GM10847 (cell line): ENCODE measurements around the gene KRT73.

Experiments used
- POLR2A ChIP-seq: IDR thresholded peaks from 2 replicates; pipeline ENCODE4 v1.6.1; 2011; ENCODE audit not compliant: insufficient read length; ENCODE audit errors: extremely low read depth

KRT73 gene

DNA sequence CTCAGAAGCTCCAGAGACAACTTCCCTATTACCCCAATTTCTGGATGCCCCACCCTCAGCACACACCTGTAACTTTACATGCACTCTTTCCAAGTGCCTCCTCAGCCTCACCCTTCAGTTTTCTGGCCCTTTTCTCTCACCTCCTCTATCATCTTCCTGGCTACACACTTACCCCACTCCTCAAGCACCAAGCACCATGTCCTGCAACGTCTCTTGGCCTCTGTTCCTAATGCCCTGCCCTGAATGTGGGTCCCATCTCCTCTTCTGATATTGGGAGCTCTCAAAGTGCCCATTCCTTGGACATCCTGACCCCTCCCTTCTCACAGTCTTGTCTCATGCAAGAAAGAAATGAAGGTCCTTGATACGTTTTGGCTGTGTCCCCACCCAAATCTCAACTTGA is 18.3 kb downstream of the KRT73 start:
- no peak for TF ChIP-seq POLR2A

DNA sequence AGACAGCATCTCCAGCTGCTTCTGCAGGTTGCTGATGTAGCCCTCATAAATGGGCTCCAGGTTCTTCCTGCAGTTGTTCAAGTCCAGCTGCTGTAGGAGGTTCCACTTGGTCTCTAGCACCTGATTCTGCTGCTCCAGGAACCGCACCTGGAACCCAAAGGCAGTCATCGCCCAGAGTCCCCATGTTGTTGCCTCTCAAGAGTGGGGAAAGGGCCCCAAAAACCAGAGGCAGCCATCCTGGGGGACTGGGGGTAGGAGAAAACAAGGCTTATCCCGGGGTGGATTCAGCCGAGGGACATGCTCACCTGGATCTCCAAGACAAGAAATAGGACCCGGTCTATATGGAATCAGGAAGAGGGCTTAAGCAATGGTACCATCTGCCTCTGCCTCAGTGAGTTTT is 19.4 kb downstream of the KRT73 start:
- no peak for TF ChIP-seq POLR2A

DNA sequence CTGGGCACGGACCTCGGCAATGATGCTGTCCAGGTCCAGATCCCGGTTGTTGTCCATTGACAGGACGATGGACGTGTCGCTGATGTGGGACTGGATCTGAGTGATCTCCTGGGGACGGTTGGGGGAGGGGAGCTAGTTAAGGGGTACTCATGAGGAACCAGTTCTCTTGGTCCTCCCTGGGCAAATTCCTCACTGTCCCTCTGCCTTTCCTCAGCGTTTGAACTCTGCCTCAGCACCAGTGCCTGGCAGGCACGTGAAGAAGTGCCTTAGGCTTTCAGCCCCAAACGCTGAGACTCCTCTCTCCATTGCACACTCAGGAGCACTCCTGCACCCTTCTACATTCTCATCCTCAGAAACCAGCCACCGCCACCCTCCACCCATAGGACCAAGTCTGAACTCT is 26.8 kb downstream of the KRT73 start:
- no peak for TF ChIP-seq POLR2A

DNA sequence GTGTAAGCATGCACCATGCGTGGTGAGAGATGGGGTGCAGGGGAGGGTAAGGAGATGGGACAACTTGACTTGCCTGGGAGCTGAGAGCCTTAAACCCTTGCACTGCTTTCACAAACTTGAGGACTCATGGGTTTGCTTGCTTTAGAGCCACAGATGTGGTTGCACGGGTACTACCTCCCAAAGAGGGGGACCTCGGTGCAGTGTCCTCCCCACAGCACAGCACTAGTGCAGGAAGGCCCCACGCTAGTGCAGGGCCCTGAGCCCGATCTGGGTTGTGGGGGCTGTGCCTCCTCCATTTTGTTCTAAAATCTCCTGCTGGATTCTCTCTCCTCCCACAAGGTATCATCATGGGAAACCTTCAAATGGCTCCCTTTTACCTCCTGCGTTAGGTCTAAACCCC is 28.3 kb downstream of the KRT73 start:
- TF ChIP-seq POLR2A: no peak

DNA sequence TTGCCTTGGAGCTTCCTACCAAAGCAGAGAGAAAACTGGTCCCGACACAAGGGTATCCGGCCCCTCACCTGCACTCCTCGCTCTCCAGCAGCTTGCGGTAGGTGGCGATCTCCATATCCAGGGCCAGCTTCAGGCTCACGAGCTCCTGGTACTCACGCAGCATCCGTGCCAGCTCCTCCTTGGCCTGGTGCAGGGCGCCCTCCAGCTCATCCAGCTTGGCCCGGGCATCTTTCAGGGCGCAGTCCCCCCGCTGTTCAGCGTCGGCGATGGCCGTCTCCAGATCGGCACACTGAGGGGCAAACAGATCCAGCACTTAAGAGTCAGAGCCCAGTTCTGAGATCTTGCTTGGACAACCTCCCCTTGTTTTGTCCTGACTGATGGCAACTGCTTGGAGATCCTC is 30.8 kb downstream of the KRT73 start:
- no peak for TF ChIP-seq POLR2A

- TF ChIP-seq POLR2A: no peak
These were observed 32.4 kb downstream of the KRT73 start for GRCh38 chr12:52585946-52586345.

- TF ChIP-seq POLR2A: no peak
These were observed 33.3 kb downstream of the KRT73 start for GRCh38 chr12:52585066-52585465.

DNA sequence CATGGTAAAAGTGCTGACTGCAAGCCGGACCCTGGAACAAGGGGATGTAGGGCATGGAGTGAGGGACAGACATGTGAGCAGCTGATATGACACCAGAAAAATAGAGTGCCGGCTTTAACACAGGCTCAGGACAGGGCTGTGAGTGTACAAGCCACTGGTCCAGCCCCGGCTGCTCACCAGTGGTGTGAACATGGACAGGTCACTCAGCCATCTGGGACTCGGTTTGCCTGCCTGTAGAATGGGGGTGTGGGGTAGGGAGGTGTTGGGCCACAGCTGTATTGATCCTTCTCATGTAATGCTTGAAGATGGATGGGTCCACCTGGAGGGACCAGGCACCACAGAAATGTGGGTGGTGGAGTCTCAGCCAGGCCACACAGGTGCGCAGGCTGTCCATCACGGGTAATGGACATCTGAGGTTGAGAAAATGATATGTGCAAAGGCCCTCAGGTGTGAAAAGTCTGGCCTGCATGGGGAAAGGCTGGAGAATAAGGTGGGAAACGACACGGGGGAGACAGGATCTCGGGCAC is 34.1 kb downstream of the KRT73 start:
- TF ChIP-seq POLR2A: no peak

DNA sequence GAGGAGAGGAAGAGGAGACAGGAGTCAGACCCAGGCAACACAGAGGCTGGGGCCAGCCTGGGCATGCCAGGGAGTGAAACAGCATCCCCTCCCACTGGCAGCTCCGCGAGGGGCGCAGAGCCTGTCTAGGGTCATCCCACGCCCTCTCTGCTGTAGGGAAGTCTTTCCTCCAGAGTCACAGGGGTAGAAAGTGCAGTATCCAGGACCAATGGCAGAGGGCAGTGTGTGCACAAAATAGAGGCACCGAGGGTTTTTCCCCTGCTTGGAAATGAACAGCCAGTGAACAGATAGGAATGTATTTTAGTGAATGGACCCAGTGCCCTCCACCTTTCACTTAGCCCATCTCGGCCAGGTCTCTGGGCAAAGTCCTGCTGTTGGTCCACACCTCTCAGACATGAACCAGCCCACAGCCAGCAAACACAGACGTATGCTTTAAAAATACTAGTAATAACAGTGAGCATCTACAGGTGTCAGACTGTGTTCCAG is 35.3 kb downstream of the KRT73 start:
- TF ChIP-seq POLR2A: no peak

DNA sequence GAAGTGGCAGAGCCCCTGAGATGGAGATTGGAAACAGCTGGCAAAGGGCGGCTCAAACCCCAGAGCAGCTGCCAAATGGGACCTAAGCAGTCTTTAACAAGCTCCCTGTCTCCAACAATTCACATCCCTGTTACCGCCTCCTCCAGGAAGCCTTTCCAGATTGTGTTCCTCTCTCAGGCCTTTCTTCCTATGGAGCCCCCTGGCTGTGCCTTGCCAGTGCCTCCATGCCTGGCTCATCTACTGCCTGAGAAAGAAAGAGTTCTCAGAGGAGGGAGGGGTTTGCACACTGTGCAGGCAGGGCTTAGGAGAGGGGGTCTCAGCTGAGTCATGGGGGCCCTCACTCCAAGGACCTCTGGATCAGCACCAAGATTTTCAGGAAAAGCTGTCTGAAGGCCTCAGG is 35.9 kb downstream of the KRT73 start:
- no peak for TF ChIP-seq POLR2A

- TF ChIP-seq POLR2A: no peak
These were observed 36.9 kb downstream of the KRT73 start for GRCh38 chr12:52581481-52581880.

DNA sequence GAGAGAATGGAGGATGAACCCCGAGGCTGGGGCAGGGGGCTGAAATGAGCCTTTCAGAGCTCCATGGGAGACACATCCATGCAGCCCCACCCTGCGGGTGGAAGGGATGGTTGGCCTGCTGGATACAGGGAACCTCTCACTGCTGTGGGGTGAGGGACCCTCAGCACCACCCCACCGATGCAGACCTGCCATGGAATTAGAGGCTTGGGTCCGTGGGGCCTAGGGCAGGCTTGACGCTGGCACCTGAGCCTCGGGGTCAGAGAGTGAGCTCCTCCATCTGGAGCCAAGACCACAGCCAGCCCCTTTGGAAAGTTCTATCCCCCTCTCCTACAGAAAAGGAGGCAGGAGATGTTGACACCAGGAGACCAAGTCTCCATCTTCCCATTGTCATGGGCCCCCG is 37.3 kb downstream of the KRT73 start:
- no peak for TF ChIP-seq POLR2A

DNA sequence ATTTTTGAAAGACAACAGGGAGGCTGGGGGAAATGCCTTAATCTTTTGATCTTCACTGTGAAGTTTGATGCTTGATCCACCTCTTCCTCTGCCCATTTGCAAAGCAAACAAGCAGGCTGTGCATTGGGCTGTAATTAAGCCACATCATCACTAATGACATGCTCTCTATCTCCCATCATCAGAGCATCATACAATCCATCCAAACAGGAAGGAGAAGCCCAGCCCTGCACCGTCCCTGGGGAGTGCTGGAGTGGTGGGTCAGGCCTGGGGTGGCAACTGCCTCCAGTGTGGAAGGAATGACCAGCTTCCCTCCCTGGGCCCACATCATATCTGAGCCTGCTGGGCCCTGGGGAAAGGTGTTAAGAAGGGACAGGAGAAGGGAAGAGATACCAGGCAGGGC is 37.9 kb downstream of the KRT73 start:
- no peak for TF ChIP-seq POLR2A

DNA sequence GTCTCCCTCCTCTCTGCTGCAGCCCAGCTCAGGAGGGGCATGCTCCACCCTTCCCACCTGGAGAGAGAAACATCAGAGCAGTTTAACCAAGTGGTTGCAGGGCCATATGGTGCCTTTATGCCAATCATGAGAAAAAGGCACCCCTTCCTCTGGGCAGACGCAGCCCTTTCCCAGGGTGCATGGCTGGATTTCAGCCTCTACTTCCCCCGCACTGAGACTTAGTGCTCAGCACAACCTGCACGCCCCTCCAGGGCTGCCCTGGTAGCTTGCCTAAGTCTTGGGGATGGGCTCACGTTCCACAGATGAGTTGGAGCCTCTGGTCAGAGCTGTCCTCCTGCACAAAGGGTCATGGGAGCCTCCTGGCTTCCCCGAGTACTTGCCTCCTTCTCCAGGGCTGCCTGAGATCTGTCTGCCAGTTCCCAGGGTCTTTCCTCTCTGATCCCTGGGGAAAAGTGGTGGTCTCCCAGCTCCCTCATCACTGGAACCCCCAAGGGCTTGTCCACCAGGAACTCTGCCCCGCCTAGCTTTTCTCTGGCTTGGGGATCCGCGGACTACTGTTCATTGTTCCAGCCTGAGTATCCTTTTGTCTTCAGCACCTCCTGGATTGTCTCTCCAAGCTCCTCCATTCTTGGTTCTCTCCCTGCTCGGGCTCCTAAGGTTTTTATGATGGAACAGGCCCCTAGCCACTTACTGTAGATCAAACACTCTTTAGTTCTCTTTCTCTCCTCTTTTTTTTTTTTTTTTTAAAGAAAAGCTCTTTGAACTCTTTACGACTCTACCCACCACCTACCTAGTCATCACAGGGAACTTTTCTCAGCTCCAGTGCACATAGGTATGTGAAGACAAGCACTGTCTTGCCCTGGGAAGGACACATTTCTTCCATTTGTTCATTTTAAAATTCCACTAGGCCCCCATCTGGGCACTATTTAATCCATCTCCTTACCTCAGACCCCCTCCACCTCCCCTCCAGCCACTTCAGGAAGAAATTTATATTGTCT is 38.6 kb downstream of the KRT73 start:
- no peak for TF ChIP-seq POLR2A

DNA sequence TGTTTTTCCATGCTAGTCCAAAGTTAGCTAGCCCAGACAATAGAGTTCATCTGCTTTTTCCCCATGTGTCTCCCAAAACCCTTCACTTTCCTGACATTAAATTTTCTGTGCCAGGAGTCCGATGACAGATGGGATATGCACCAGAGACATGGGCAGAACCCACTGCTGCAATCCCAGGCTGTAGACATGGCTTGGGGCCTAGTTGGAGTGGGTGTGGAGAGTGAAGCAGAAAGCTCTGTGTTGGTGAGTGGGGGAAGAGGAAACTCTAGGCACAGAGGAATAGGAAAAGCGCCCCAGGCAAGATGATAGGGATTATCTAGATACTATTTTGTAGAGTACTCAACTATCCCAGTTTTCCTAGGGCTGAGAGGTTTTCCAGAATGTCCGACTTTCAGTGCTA is 39.9 kb downstream of the KRT73 start:
- TF ChIP-seq POLR2A: no peak

- no peak for TF ChIP-seq POLR2A
These were observed 41.0 kb downstream of the KRT73 start for GRCh38 chr12:52577316-52577715.
